Thyroid gland (tissue), 4 donors: ENCODE measurements around the gene AKNA. TPM values are rescaled to one million over a fixed set of nuclear protein-coding genes. Genes with fewer than 3 reads are reported as not detected.

ENCODE experiments used
- DNase-seq, 2 donors: peaks; one replicate each; pipeline ENCODE4 v3.0.0-alpha.2; 2019
- H3K27ac ChIP-seq, 3 donors: fragments of 200-600 bp; sonication (generic); 1 replicate in 2 of 3; 2 replicates in 1 of 3; pipeline ENCODE4 v1.5.1; 2016 to 2019; ENCODE audit warnings: mild to moderate bottlenecking in 1 of 3, moderate library complexity in 1 of 3
- H3K27me3 ChIP-seq: fragments of 200-600 bp; sonication (generic); one replicate; pipeline ENCODE4 v1.5.1; 2019
- H3K36me3 ChIP-seq, 2 donors: fragments of 200-600 bp; sonication (generic); one replicate each; pipeline ENCODE4 v1.5.1; 2016 to 2019
- H3K4me1 ChIP-seq, 2 donors: fragments of 200-600 bp; sonication (generic); one replicate each; pipeline ENCODE4 v1.5.1; 2017 to 2019
- H3K4me3 ChIP-seq, 3 donors: fragments of 200-600 bp; sonication (generic); replicated peaks in 1 of 3; 1 replicate in 2 of 3; 2 replicates in 1 of 3; pipeline ENCODE4 v1.5.1; 2016; ENCODE audit warnings: mild to moderate bottlenecking in 1 of 3
- H3K9me3 ChIP-seq: fragments of 200-600 bp; sonication (generic); one replicate; pipeline ENCODE4 v1.5.1; 2017
- POLR2A ChIP-seq, 2 donors: fragments of 450-650 bp; IDR thresholded peaks; one replicate each; pipeline ENCODE4 v1.6.1; 2017; ENCODE audit warnings: antibody characterized with exemption in 2 of 2, mild to moderate bottlenecking in 2 of 2, moderate library complexity in 1 of 2
- WGBS, 2 donors: methylation state at CpG; one replicate each; pipeline ENCODE4 v1.1.5; 2017; 5-methylcytosine and 5-hydroxymethylcytosine counted together
- intact Hi-C: fragments of 100-400 bp; cut with DNase I; formaldehyde crosslinking; loops from one replicate; pipeline ENCODE4 v1.15.1; 2023
- total RNA-seq, 4 donors: library from RNA; depleted of rRNA; stranded (reverse); fragments of >200 nt; gene quantifications; one replicate each; pipeline ENCODE4 v1.2.3, GENCODE V29; 2016
- TF ChIP-seq, protein P1 (sequence below), 6 experiments: fragments of 200-600 bp in 3 of 6; fragments of 450-650 bp in 3 of 6; sonication (generic) in 3 of 6; IDR thresholded peaks; one replicate each; pipeline ENCODE4 v1.5.1; 2016 to 2019; ENCODE audit warnings: antibody characterized with exemption in 6 of 6, mild to moderate bottlenecking in 2 of 6, inconsistent platforms in 1 of 6, moderate library complexity in 1 of 6

The AKNA gene
- total RNA-seq, 4 donors from 2014 or later, result 10.0 to 17.0 (median 12.5) TPM

GRCh38 chr9:114291886-114292590 is 95.7 kb downstream of the AKNA start:
- Histone ChIP-seq H3K9me3 (no peaks in the 10 kb centered on the region), H3K4me1 (no peaks in the 10 kb centered on the region), H3K4me3 (no peak overlapping the region), H3K36me3 (no peaks in the 10 kb centered on the region), H3K27me3 (no peaks in the 10 kb centered on the region), H3K27ac (no peak overlapping the region)
- intact Hi-C loops, result loop anchor here (2.0 to 5.0 kb wide), 2 partner anchors 183 to 210 kb away; no protein-coding TSS in a partner anchor
- DNase-seq, result no peak
- TF ChIP-seq POLR2A (IDR thresholded peaks at IDR 0.05), result no peak
- TF ChIP-seq, protein P1, sequence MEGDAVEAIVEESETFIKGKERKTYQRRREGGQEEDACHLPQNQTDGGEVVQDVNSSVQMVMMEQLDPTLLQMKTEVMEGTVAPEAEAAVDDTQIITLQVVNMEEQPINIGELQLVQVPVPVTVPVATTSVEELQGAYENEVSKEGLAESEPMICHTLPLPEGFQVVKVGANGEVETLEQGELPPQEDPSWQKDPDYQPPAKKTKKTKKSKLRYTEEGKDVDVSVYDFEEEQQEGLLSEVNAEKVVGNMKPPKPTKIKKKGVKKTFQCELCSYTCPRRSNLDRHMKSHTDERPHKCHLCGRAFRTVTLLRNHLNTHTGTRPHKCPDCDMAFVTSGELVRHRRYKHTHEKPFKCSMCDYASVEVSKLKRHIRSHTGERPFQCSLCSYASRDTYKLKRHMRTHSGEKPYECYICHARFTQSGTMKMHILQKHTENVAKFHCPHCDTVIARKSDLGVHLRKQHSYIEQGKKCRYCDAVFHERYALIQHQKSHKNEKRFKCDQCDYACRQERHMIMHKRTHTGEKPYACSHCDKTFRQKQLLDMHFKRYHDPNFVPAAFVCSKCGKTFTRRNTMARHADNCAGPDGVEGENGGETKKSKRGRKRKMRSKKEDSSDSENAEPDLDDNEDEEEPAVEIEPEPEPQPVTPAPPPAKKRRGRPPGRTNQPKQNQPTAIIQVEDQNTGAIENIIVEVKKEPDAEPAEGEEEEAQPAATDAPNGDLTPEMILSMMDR (IDR thresholded peaks at IDR 0.05), result no peak
- WGBS, 2 donors, result 91 to 92% methylated on average over 11 of the region's 11 CpGs

- peak; percentile 63 to 69 for DNase-seq
- H3K36me3 ChIP-seq, result no peaks in the 10 kb centered on the region
- intact Hi-C loops, result loop anchor here (2.0 to 5.0 kb wide), 2 partner anchors 182 to 209 kb away; no protein-coding TSS in a partner anchor
- H3K4me3 ChIP-seq, result no peak overlapping the region
- TF ChIP-seq, protein P1 (IDR thresholded peaks at IDR 0.05), result peak; percentile 84 to 90 (median 87)
- no peak for TF ChIP-seq POLR2A (IDR thresholded peaks at IDR 0.05)
- no peaks in the 10 kb centered on the region for H3K4me1 ChIP-seq
- H3K9me3 ChIP-seq, result no peaks in the 10 kb centered on the region
- H3K27me3 ChIP-seq, result no peaks in the 10 kb centered on the region
- H3K27ac ChIP-seq, result no peak overlapping the region
- WGBS, 2 donors, result 17 to 21% methylated on average over 11 to 12 of the region's 12 CpGs
These were observed 96.7 kb downstream of the AKNA start for GRCh38 chr9:114291064-114291474.

GRCh38 chr9:114290561-114290986 is 97.2 kb downstream of the AKNA start:
- 75 to 76% methylated on average over 7 of the region's 7 CpGs for WGBS, 2 donors
- DNase-seq, result no peak
- intact Hi-C loops, result loop anchor here (2.0 to 5.0 kb wide), 2 partner anchors 182 to 208 kb away; no protein-coding TSS in a partner anchor
- no peaks in the 10 kb centered on the region for H3K4me1 ChIP-seq
- H3K9me3 ChIP-seq, result no peaks in the 10 kb centered on the region
- no peak overlapping the region for H3K27ac ChIP-seq
- H3K27me3 ChIP-seq, result no peaks in the 10 kb centered on the region
- H3K4me3 ChIP-seq, result no peak overlapping the region
- H3K36me3 ChIP-seq, result no peaks in the 10 kb centered on the region
- TF ChIP-seq POLR2A (IDR thresholded peaks at IDR 0.05), result no peak
- TF ChIP-seq, protein P1 (IDR thresholded peaks at IDR 0.05), result no peak

- intact Hi-C loops, result loop anchor here (2.0 to 5.0 kb wide), 4 partner anchors 138 to 208 kb away; no protein-coding TSS in a partner anchor
- Histone ChIP-seq H3K36me3 (no peaks in the 10 kb centered on the region), H3K27me3 (no peaks in the 10 kb centered on the region), H3K4me3 (no peak overlapping the region), H3K4me1 (no peaks in the 10 kb centered on the region), H3K27ac (no peak overlapping the region), H3K9me3 (no peaks in the 10 kb centered on the region)
- 95 to 96% methylated on average over 9 to 12 of the region's 13 CpGs for WGBS, 2 donors
- TF ChIP-seq POLR2A (IDR thresholded peaks at IDR 0.05), result no peak
- TF ChIP-seq, protein P1 (IDR thresholded peaks at IDR 0.05), result no peak
- no peak for DNase-seq
These were observed 98.0 kb downstream of the AKNA start for GRCh38 chr9:114289571-114290481.
